ENCODE measurements around the gene FGG. TPM values are rescaled to one million over a fixed set of nuclear protein-coding genes. Genes with fewer than 3 reads are reported as not detected.
"Not testable (repeated sequence)": the region's sequence is repeated elsewhere in the genome, so short reads cannot be mapped to it uniquely, and the experiment has no call there.

The FGG gene
- polyA plus RNA-seq, 1 donor (not counting 4 experiments of a cell fraction or from before 2014, with no cell fraction given), result 0.17 TPM

DNA sequence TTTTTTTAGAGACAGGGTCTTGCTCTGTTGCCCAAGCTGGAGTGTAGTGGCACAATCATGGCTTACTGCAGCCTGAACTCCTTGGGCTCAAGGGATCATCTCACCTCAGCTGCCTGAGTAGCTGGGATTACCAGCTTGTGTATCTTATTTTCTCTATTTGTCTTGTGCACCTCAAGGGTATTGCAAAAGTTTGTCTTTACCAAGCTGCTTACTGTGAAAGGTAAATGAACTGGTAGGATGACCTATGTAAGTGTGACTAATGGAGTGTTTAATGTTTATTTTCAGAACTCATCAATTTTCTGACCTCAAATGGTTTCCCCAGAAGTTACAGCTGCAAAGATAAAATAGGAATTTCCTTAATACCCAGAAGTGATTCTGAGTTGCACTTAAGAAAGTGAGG, 16.6 kb downstream of the FGG start:
- DNase-seq (ENCODE audit: low read depth, low spot score), result no peak

DNA sequence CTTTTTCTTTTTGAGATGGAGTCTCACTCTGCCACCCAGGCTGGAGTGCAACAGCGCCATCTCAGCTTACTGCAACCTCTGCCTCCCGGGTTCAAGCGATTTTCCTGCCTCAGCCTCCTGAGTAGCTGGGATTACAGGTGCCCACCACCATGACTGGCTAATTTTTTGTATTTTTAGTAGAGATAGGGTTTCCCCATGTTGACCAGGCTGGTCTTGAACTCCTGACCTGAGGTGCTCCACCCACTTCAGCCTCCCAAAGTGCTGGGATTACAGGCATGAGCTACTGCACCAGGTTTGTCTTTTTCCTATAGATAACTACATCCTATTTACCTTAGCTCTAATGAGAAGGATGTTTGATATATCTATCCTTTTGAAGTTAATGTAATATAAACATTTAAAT, 18.1 kb downstream of the FGG start:
- DNase-seq (ENCODE audit: low read depth, low spot score), result not testable (repeated sequence)

More for the DNA sequence above, 16.6 kb downstream of the FGG start:
- no peaks in the 10 kb centered on the region for H3K9me3 ChIP-seq (ENCODE audit: control insufficient read depth, low read depth, low read length)
- no peak overlapping the region for H2AFZ ChIP-seq (ENCODE audit: control insufficient read depth, low read length)
- no peaks in the 10 kb centered on the region for H3K36me3 ChIP-seq (ENCODE audit: control insufficient read depth in 2 of 2, extremely low read depth in 1 of 2, insufficient read depth in 2 of 2, low read length in 2 of 2)
- no peaks in the 10 kb centered on the region for H3K9me1 ChIP-seq (ENCODE audit: control insufficient read depth, extremely low read depth, insufficient read depth, low read length)
- H3K27ac ChIP-seq (ENCODE audit: control insufficient read depth, insufficient read depth, low read length), result no peak overlapping the region
- H3K4me1 ChIP-seq (ENCODE audit: control insufficient read depth, extremely low read depth, insufficient read depth, low read length), result no peaks in the 10 kb centered on the region
- H3K79me2 ChIP-seq (ENCODE audit: control insufficient read depth, insufficient read depth, low read length), result no peaks in the 10 kb centered on the region
- no peaks in the 10 kb centered on the region for H4K20me1 ChIP-seq (ENCODE audit: control insufficient read depth, extremely low read depth, insufficient read depth, low read length)
- TF ChIP-seq, protein P1, sequence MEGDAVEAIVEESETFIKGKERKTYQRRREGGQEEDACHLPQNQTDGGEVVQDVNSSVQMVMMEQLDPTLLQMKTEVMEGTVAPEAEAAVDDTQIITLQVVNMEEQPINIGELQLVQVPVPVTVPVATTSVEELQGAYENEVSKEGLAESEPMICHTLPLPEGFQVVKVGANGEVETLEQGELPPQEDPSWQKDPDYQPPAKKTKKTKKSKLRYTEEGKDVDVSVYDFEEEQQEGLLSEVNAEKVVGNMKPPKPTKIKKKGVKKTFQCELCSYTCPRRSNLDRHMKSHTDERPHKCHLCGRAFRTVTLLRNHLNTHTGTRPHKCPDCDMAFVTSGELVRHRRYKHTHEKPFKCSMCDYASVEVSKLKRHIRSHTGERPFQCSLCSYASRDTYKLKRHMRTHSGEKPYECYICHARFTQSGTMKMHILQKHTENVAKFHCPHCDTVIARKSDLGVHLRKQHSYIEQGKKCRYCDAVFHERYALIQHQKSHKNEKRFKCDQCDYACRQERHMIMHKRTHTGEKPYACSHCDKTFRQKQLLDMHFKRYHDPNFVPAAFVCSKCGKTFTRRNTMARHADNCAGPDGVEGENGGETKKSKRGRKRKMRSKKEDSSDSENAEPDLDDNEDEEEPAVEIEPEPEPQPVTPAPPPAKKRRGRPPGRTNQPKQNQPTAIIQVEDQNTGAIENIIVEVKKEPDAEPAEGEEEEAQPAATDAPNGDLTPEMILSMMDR (optimal IDR thresholded peaks at IDR 0.05 in 1 of 3, IDR thresholded peaks at IDR 0.05 in 1 of 3, conservative IDR thresholded peaks at IDR 0.05 in 1 of 3; ENCODE audit: extremely low read depth in 1 of 3, insufficient read depth in 2 of 3, low read length in 3 of 3), result no peak
- no peak for TF ChIP-seq EZH2 (IDR thresholded peaks at IDR 0.05; ENCODE audit: low read length)
- FAIRE-seq, result no peak
- no peak overlapping the region for H3K4me3 ChIP-seq (ENCODE audit: control insufficient read depth in 2 of 3, extremely low read depth in 1 of 3, insufficient read depth in 2 of 3, low read depth in 1 of 3, low read length in 3 of 3)
- H3K9ac ChIP-seq (ENCODE audit: control insufficient read depth, extremely low read depth, insufficient read depth, low read length), result no peak overlapping the region
- dilution Hi-C loops (cut with MboI; ENCODE audit: extremely low pct_ligation_motif_present, low sequenced_read_pairs), result no loop called here
- no peaks in the 10 kb centered on the region for H3K27me3 ChIP-seq (ENCODE audit: control insufficient read depth, extremely low read depth, insufficient read depth, low read length)
- H3K4me2 ChIP-seq (ENCODE audit: control insufficient read depth, extremely low read depth, insufficient read depth, low read depth, low read length), result no peak overlapping the region

DNA sequence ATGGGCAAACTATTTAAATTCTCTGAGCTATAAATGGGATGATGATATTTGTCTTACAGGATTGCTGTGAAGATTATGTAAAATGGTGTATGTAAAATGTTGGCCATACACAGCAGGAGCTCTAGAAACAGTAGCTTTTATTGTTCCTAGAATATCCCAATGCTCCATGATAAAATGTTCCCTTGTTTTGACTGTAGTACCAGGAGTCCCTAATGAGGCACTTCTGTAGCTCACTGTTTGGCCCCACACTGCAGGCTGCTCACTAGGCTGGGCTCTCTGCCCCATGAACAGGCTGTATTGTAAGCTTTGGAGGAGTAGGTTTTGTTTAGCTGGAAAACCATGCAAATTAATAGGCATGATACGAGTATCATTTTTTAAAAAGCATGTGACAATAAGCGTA, 18.6 kb downstream of the FGG start:
- no peaks in the 10 kb centered on the region for H3K79me2 ChIP-seq (ENCODE audit: control insufficient read depth, insufficient read depth, low read length)
- H3K4me2 ChIP-seq (ENCODE audit: control insufficient read depth, extremely low read depth, insufficient read depth, low read depth, low read length), result no peak overlapping the region
- H3K27ac ChIP-seq (ENCODE audit: control insufficient read depth, insufficient read depth, low read length), result no peak overlapping the region
- H3K9me1 ChIP-seq (ENCODE audit: control insufficient read depth, extremely low read depth, insufficient read depth, low read length), result no peaks in the 10 kb centered on the region
- DNase-seq (ENCODE audit: low read depth, low spot score) (no peak), FAIRE-seq (no peak)
- dilution Hi-C loops (cut with MboI; ENCODE audit: extremely low pct_ligation_motif_present, low sequenced_read_pairs), result no loop called here
- H2AFZ ChIP-seq (ENCODE audit: control insufficient read depth, low read length), result no peak overlapping the region
- H4K20me1 ChIP-seq (ENCODE audit: control insufficient read depth, extremely low read depth, insufficient read depth, low read length), result no peaks in the 10 kb centered on the region
- H3K9me3 ChIP-seq (ENCODE audit: control insufficient read depth, low read depth, low read length), result no peaks in the 10 kb centered on the region
- H3K9ac ChIP-seq (ENCODE audit: control insufficient read depth, extremely low read depth, insufficient read depth, low read length), result no peak overlapping the region
- H3K4me1 ChIP-seq (ENCODE audit: control insufficient read depth, extremely low read depth, insufficient read depth, low read length), result no peaks in the 10 kb centered on the region
- no peak overlapping the region for H3K4me3 ChIP-seq (ENCODE audit: control insufficient read depth in 2 of 3, extremely low read depth in 1 of 3, insufficient read depth in 2 of 3, low read depth in 1 of 3, low read length in 3 of 3)
- TF ChIP-seq, protein P1 (optimal IDR thresholded peaks at IDR 0.05 in 1 of 3, IDR thresholded peaks at IDR 0.05 in 1 of 3, conservative IDR thresholded peaks at IDR 0.05 in 1 of 3; ENCODE audit: extremely low read depth in 1 of 3, insufficient read depth in 2 of 3, low read length in 3 of 3), result no peak
- TF ChIP-seq EZH2 (IDR thresholded peaks at IDR 0.05; ENCODE audit: low read length), result no peak
- H3K27me3 ChIP-seq (ENCODE audit: control insufficient read depth, extremely low read depth, insufficient read depth, low read length), result peaks cover 3% of the 10 kb centered on the region
- H3K36me3 ChIP-seq (ENCODE audit: control insufficient read depth in 2 of 2, extremely low read depth in 1 of 2, insufficient read depth in 2 of 2, low read length in 2 of 2), result no peaks in the 10 kb centered on the region

More for the DNA sequence above, 18.1 kb downstream of the FGG start:
- H3K4me2 ChIP-seq (ENCODE audit: control insufficient read depth, extremely low read depth, insufficient read depth, low read depth, low read length); FAIRE-seq; H3K9me1 ChIP-seq (ENCODE audit: control insufficient read depth, extremely low read depth, insufficient read depth, low read length); H3K79me2 ChIP-seq (ENCODE audit: control insufficient read depth, insufficient read depth, low read length); H3K27me3 ChIP-seq (ENCODE audit: control insufficient read depth, extremely low read depth, insufficient read depth, low read length); H3K4me1 ChIP-seq (ENCODE audit: control insufficient read depth, extremely low read depth, insufficient read depth, low read length); H3K36me3 ChIP-seq (ENCODE audit: control insufficient read depth in 2 of 2, extremely low read depth in 1 of 2, insufficient read depth in 2 of 2, low read length in 2 of 2); dilution Hi-C loops (cut with MboI; ENCODE audit: extremely low pct_ligation_motif_present, low sequenced_read_pairs); H3K9ac ChIP-seq (ENCODE audit: control insufficient read depth, extremely low read depth, insufficient read depth, low read length); H3K4me3 ChIP-seq (ENCODE audit: control insufficient read depth in 2 of 3, extremely low read depth in 1 of 3, insufficient read depth in 2 of 3, low read depth in 1 of 3, low read length in 3 of 3); H3K9me3 ChIP-seq (ENCODE audit: control insufficient read depth, low read depth, low read length); H4K20me1 ChIP-seq (ENCODE audit: control insufficient read depth, extremely low read depth, insufficient read depth, low read length); H2AFZ ChIP-seq (ENCODE audit: control insufficient read depth, low read length); H3K27ac ChIP-seq (ENCODE audit: control insufficient read depth, insufficient read depth, low read length): not testable (repeated sequence)
